ENCODE data around the gene PTN.

- TF ChIP-seq ZNF816 (CRISPR knock-in tag; IDR thresholded peaks at IDR 0.05; ENCODE audit: borderline replicate concordance) (no peak), FOXK2 (IDR thresholded peaks at IDR 0.05) (no peak), ATM (IDR thresholded peaks at IDR 0.05; ENCODE audit: borderline replicate concordance) (no peak), ZNF414 (CRISPR knock-in tag; IDR thresholded peaks at IDR 0.05) (no peak), CBX1 (IDR thresholded peaks at IDR 0.05; ENCODE audit: low read depth) (no peak), NR2F1 (CRISPR knock-in tag; IDR thresholded peaks at IDR 0.05) (no peak), NR2C2 (CRISPR knock-in tag; IDR thresholded peaks at IDR 0.05; ENCODE audit: borderline replicate concordance) (no peak), TAF1 (CRISPR knock-in tag; IDR thresholded peaks at IDR 0.05) (no peak), ZNF678 (CRISPR knock-in tag; IDR thresholded peaks at IDR 0.05) (no peak), SP1 (IDR thresholded peaks at IDR 0.05) (no peak), SP1 (CRISPR knock-in tag; IDR thresholded peaks at IDR 0.05) (no peak), ZNF674 (CRISPR knock-in tag; IDR thresholded peaks at IDR 0.05; ENCODE audit: low read depth) (no peak), ZZZ3 (CRISPR knock-in tag; IDR thresholded peaks at IDR 0.05; ENCODE audit: borderline replicate concordance) (no peak), SIN3B (IDR thresholded peaks at IDR 0.05; ENCODE audit: low read length) (no peak), E2F1 (CRISPR knock-in tag; IDR thresholded peaks at IDR 0.05) (no peak)
Measured at GRCh38 chr7:137351941-137352340, 8.4 kb upstream of the PTN start.

Measured in HepG2 (cell line).